ENCODE data around the gene UFD1. TPM values are rescaled to one million over a fixed set of nuclear protein-coding genes. Genes with fewer than 3 reads are reported as not detected.

Gene UFD1
- total and polyA plus RNA-seq, 2 experiments from 2014 or later, result 23.4 to 77.3 TPM

DNA sequence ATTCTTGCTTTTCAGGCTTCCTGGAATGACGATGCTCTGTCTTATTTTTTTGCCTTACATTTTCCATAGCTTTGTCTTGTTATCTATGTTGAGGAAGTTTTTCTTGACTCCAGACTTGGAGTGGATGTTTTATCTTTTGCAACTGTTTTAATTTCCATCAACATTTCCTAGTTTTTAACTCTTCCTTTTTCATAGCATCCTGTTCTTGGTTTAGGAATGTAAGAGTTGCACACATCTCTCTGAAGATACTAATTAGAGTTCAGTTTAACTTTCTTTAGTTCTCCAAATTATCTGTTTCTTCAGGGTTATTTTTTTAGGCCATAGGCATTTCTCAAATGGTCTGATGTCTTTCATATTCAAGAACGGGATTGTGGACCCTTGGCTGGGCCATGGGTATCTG is 34.8 kb upstream of the UFD1 start:
- no peak for TF ChIP-seq CTCF (IDR thresholded peaks at IDR 0.05; ENCODE audit: low read depth, low read length)
- no peaks in the 10 kb centered on the region for H3K36me3 ChIP-seq
- no peak overlapping the region for H3K27ac ChIP-seq
- H3K9me3 ChIP-seq (ENCODE audit: low read depth), result no peaks in the 10 kb centered on the region
- H3K27me3 ChIP-seq, result no peaks in the 10 kb centered on the region
- H3K4me1 ChIP-seq (ENCODE audit: low read depth), result no peaks in the 10 kb centered on the region
- H3K4me3 ChIP-seq, result no peak overlapping the region
- DNase-seq (ENCODE audit: low read depth in 1 of 2, low spot score in 1 of 2), result no peak

- no peaks in the 10 kb centered on the region for H3K27me3 ChIP-seq
- no peak overlapping the region for H3K27ac ChIP-seq
- no peak for DNase-seq (ENCODE audit: low read depth in 1 of 2, low spot score in 1 of 2)
- no peaks in the 10 kb centered on the region for H3K9me3 ChIP-seq (ENCODE audit: low read depth)
- no peak overlapping the region for H3K4me3 ChIP-seq
- no peak for TF ChIP-seq CTCF (IDR thresholded peaks at IDR 0.05; ENCODE audit: low read depth, low read length)
- no peaks in the 10 kb centered on the region for H3K4me1 ChIP-seq (ENCODE audit: low read depth)
- no peaks in the 10 kb centered on the region for H3K36me3 ChIP-seq
These were observed 31.9 kb upstream of the UFD1 start for GRCh38 chr22:19510919-19511341.

GRCh38 chr22:19509923-19510322 is 30.9 kb upstream of the UFD1 start:
- H3K4me3 ChIP-seq, result no peak overlapping the region

DNA sequence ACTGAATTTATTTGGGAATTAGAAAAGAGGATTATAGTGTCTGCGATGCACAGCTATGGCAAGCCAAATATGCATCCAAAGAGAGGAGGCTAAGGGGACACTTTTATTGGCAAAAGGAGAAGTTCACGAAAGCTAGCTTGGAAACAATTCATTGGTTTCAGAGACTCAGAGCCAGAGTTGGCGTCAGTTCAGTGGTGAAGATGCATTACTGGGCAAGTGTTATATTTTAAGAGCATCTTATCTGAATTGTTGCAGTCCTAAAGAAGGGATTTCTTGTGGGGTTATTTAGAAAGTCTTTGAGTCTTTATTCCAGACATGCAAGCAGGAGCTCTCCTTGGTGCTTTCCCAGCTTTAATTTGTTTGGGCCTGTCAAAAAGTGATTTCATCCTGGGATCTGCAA is 30.2 kb upstream of the UFD1 start:
- H3K36me3 ChIP-seq, result no peaks in the 10 kb centered on the region
- TF ChIP-seq CTCF (IDR thresholded peaks at IDR 0.05; ENCODE audit: low read depth, low read length), result no peak
- H3K27ac ChIP-seq, result no peak overlapping the region
- no peaks in the 10 kb centered on the region for H3K27me3 ChIP-seq
- no peak for DNase-seq (ENCODE audit: low read depth in 1 of 2, low spot score in 1 of 2)
- no peak overlapping the region for H3K4me3 ChIP-seq
- H3K9me3 ChIP-seq (ENCODE audit: low read depth), result no peaks in the 10 kb centered on the region
- H3K4me1 ChIP-seq (ENCODE audit: low read depth), result no peaks in the 10 kb centered on the region

More at GRCh38 chr22:19509923-19510322, 30.9 kb upstream of the UFD1 start:
- Histone ChIP-seq H3K4me1 (ENCODE audit: low read depth) (no peaks in the 10 kb centered on the region), H3K36me3 (no peaks in the 10 kb centered on the region), H3K27me3 (no peaks in the 10 kb centered on the region), H3K27ac (no peak overlapping the region), H3K9me3 (ENCODE audit: low read depth) (no peaks in the 10 kb centered on the region)
- no peak for TF ChIP-seq CTCF (IDR thresholded peaks at IDR 0.05; ENCODE audit: low read depth, low read length)
- DNase-seq (ENCODE audit: low read depth in 1 of 2, low spot score in 1 of 2), result no peak

GRCh38 chr22:19508024-19508776 is 29.2 kb upstream of the UFD1 start:
- Histone ChIP-seq H3K4me3 (no peak overlapping the region), H3K36me3 (no peaks in the 10 kb centered on the region), H3K27ac (no peak overlapping the region), H3K9me3 (ENCODE audit: low read depth) (no peaks in the 10 kb centered on the region), H3K4me1 (ENCODE audit: low read depth) (no peaks in the 10 kb centered on the region), H3K27me3 (no peaks in the 10 kb centered on the region)
- no peak for DNase-seq (ENCODE audit: low read depth in 1 of 2, low spot score in 1 of 2)
- no peak for TF ChIP-seq CTCF (IDR thresholded peaks at IDR 0.05; ENCODE audit: low read depth, low read length)
